Measurements from ENCODE around the gene FERMT3. TPM values are rescaled to one million over a fixed set of nuclear protein-coding genes. Genes with fewer than 3 reads are reported as not detected.

FERMT3 gene
- total and polyA plus RNA-seq, 7 experiments from 2014 or later: 77.1 to 209 (median 120) TPM

DNA sequence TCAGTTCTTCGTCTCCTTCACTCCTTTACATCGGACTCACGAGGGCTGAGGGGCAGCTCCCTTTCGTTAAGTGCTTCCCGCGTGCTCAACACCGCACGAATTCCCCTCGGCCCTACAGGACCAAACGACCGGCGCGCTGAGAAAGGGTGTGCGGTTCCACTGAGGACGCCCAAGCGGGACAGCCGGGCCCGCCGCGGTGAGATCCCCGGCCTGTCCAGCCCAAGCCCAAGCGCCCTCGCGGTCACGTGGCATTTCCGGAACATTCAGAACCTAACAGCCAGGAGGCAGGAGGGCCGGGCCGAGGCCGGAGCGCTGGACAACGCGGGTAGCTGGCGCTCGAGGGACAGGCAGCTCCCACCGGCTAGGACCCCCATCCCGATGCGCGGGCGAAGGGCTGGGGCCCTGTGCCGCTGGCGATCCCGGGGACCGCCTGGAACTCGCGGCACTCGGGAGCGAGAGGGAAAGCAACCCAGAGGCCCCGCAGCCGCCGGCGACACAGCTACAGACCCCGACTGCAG is 21.3 kb upstream of the FERMT3 start:
- H3K27ac ChIP-seq (ENCODE audit: low read depth, low read length): peak overlapping the region; percentile 82
- intact Hi-C loops (cut with micrococcal nuclease): loop anchor here (1.0 to 2.0 kb wide), 9 partner anchors 18 to 514 kb away; partner anchors contain the start of genes ESRRA (in 2 of the 2), MACROD1 (in 2 of the 2), ATL3 (in 1 of the 2) and COX8A (in 1 of the 2)
- Mint-ChIP-seq H3K36me3 (peaks cover 0 to 6% (median 4%) of the 10 kb centered on the region in 5 donors), H3K4me1 (peaks cover 19 to 53% (median 45%) of the 10 kb centered on the region in 7 donors), H3K4me3 (peak overlapping the region in 9 of 10 donors; percentile 88 to 99 (median 96)), H3K9me3 (no peaks in the 10 kb centered on the region), H3K27ac (peak overlapping the region in 7 of 9 donors; percentile 86 to 99 (median 91)), H3K27me3 (peaks cover 0 to 6% (median 0%) of the 10 kb centered on the region in 5 donors)
- DNase-seq (no peak), ATAC-seq (no peak)
- H3K4me1 ChIP-seq (ENCODE audit: control insufficient read depth in 2 of 2, insufficient read depth in 2 of 2, low read length in 2 of 2): peaks cover 11 to 28% of the 10 kb centered on the region in 2 donors
- ChIA-PET CTCF (interaction anchor here (0.6 to 6.0 kb wide), 6 partner anchors 10 to 674 kb away, joined by 3 to 37 read pairs (median 4); partner anchors contain the start of genes FERMT3, PRDX5 and TRMT112), POLR2A (interaction anchor here (0.8 to 5.8 kb wide), 18 partner anchors 11 to 133 kb away, joined by 3 to 63 read pairs (median 6); partner anchors contain the start of genes FERMT3, MACROD1, PRDX5 and TRMT112)
- H3K36me3 ChIP-seq (ENCODE audit: control insufficient read depth in 2 of 3, insufficient read depth in 3 of 3, low read length in 3 of 3): peaks cover 0 to 4% (median 0%) of the 10 kb centered on the region in 3 experiments
- no peaks in the 10 kb centered on the region for H3K9me3 ChIP-seq (ENCODE audit: control insufficient read depth in 2 of 3, low read length in 3 of 3)
- peak overlapping the region; percentile 84 for H3K4me3 ChIP-seq (ENCODE audit: low read length)
- H3K27me3 ChIP-seq (ENCODE audit: control insufficient read depth in 2 of 2, insufficient read depth in 2 of 2, low read length in 2 of 2): no peaks in the 10 kb centered on the region

DNA sequence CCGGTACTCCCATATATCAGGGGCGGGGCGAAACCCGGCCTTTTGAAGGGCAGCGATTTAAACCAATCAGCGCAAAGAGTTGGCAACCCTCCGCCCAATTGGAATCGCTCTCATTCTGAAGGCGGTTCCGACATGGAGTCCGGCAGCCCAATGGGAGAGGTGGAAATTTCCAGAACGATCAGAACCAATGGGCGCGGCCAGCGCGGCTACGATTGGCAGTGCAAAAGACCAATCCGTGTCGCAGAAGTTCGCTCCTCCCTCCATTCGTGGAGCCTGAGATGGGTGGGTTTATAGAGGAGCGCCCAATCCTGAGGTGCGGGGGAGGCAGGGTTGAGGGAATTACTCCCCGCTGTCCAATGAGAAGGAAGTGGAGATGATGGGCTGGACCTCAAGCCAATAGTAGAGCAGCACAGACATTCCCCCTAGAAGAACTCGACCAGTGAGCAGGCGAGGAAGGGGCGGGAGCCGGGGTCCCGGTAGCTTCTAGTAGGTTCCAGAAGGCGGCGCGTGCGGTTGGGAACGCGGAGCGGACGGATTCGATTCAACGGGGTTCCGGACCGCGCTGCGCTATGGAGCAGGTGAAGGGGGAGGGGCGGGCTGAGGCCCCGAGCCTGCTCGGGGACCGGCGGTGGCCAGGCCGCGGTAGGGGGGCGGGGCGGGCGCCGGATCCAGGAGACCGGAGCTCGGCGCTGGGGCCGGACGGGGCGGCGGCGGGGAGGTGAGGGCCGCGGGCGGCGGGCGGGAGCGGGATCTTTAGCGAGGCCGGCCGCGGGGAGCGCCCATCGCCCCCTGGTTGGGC is 20.6 kb upstream of the FERMT3 start, which contains the start of gene STIP1:
STIP1 (plus strand) TSS at position 479 of the 799 bp plus-strand sequence; CDS start at position 570, 91 bp downstream.
- H3K4me1 ChIP-seq (ENCODE audit: control insufficient read depth in 2 of 2, insufficient read depth in 2 of 2, low read length in 2 of 2): peaks cover 11 to 28% of the 10 kb centered on the region in 2 donors
- ATAC-seq (peak; percentile 92), DNase-seq (peak; percentile 87 to 100 (median 99))
- peaks cover 0 to 4% (median 0%) of the 10 kb centered on the region in 3 experiments for H3K36me3 ChIP-seq (ENCODE audit: control insufficient read depth in 2 of 3, insufficient read depth in 3 of 3, low read length in 3 of 3)
- Mint-ChIP-seq H3K9me3 (no peaks in the 10 kb centered on the region), H3K36me3 (peaks cover 0 to 6% (median 4%) of the 10 kb centered on the region in 5 donors), H3K27me3 (peaks cover 0 to 6% (median 0%) of the 10 kb centered on the region in 5 donors), H3K4me1 (peaks cover 19 to 58% (median 46%) of the 10 kb centered on the region in 7 donors), H3K4me3 (peak within 1 kb of the TSS in 9 of 10 donors; percentile 88 to 99 (median 96)), H3K27ac (peak within 1 kb of the TSS in 7 of 9 donors; percentile 89 to 99 (median 92))
- intact Hi-C loops (cut with micrococcal nuclease): loop anchor here (1.0 to 2.0 kb wide), 14 partner anchors 18 to 593 kb away; partner anchors contain the start of genes ESRRA (in 2 of the 2), FKBP2 (in 2 of the 2), GPR137 (in 2 of the 2) and MACROD1 (in 2 of the 2)
- ChIA-PET POLR2A (interaction anchor here (0.9 to 5.8 kb wide), 17 partner anchors 10 to 132 kb away, joined by 3 to 63 read pairs (median 6); partner anchors contain the start of genes FERMT3, MACROD1, PRDX5 and TRMT112), CTCF (interaction anchor here (0.8 to 6.0 kb wide), 5 partner anchors 9 to 185 kb away, joined by 3 to 37 read pairs (median 4); partner anchors contain the start of genes FERMT3, PRDX5 and TRMT112)
- peak within 1 kb of the TSS; percentile 82 for H3K27ac ChIP-seq (ENCODE audit: low read depth, low read length)
- H3K27me3 ChIP-seq (ENCODE audit: control insufficient read depth in 2 of 2, insufficient read depth in 2 of 2, low read length in 2 of 2): no peaks in the 10 kb centered on the region
- H3K9me3 ChIP-seq (ENCODE audit: control insufficient read depth in 2 of 3, low read length in 3 of 3): no peaks in the 10 kb centered on the region
- H3K4me3 ChIP-seq (ENCODE audit: low read length): peak within 1 kb of the TSS; percentile 84

DNA sequence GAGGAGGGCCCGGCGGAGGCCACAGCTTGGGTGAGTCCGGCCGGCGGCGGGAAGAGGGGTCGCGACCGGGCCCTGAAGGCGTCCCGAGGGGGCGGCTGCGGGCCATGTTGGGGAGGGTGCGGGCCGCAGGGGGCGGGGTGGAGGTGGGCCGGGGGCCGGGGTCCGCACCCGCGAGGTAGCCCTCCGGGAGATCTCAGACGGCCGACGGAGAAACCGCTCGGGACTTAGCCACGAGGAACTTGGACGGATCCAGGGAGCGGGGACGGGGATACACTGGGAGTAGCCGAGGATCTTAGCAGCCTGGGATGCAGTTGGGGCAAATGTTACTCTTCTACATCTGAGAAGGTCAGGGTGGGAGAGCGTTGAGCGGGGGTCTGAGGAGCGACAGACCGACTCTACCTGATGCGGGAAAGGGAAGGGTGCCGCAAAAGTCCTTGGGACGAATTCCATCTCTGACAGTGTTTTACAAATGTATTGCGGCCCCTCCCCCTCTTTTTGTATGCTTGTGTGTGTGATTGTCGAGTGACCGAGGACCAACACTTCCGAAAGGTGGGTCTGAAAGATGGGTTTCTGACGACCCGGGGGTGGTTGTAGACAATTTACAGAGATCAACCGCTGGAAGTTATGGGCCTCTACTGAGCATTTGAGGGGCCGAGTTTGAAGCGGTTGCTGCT is 19.9 kb upstream of the FERMT3 start:
- POLR2A ChIA-PET: interaction anchor here (0.9 to 5.8 kb wide), 13 partner anchors 9 to 118 kb away, joined by 3 to 63 read pairs (median 5); partner anchors contain the start of genes FERMT3, MACROD1 and NUDT22
- ATAC-seq (no peak), DNase-seq (peak in 7 of 9 donors; percentile 17 to 53 (median 22))
- Mint-ChIP-seq H3K4me3 (no peak overlapping the region), H3K9me3 (no peaks in the 10 kb centered on the region), H3K27me3 (peaks cover 0 to 6% (median 0%) of the 10 kb centered on the region in 5 donors), H3K27ac (peak overlapping the region in 1 of 9 donors; percentile 89), H3K36me3 (peaks cover 0 to 6% (median 4%) of the 10 kb centered on the region in 5 donors), H3K4me1 (peaks cover 19 to 53% (median 41%) of the 10 kb centered on the region in 7 donors)
- Histone ChIP-seq H3K36me3 (ENCODE audit: control insufficient read depth in 2 of 3, insufficient read depth in 3 of 3, low read length in 3 of 3) (peaks cover 0 to 4% (median 0%) of the 10 kb centered on the region in 3 experiments), H3K4me1 (ENCODE audit: control insufficient read depth in 2 of 2, insufficient read depth in 2 of 2, low read length in 2 of 2) (peaks cover 11 to 24% of the 10 kb centered on the region in 2 donors), H3K4me3 (ENCODE audit: low read length) (no peak overlapping the region), H3K9me3 (ENCODE audit: control insufficient read depth in 2 of 3, low read length in 3 of 3) (no peaks in the 10 kb centered on the region), H3K27ac (ENCODE audit: low read depth, low read length) (no peak overlapping the region), H3K27me3 (ENCODE audit: control insufficient read depth in 2 of 2, insufficient read depth in 2 of 2, low read length in 2 of 2) (no peaks in the 10 kb centered on the region)
- intact Hi-C loops (cut with micrococcal nuclease): loop anchor here (1.0 to 2.0 kb wide), 7 partner anchors 18 to 592 kb away; partner anchors contain the start of genes FERMT3 (in 1 of the 2), FKBP2 (in 1 of the 2), GPR137 (in 1 of the 2) and NUDT22 (in 1 of the 2)
- CTCF ChIA-PET: interaction anchor here (0.9 to 6.0 kb wide), 4 partner anchors 8 to 118 kb away, joined by 3 to 37 read pairs (median 4); partner anchors contain the start of gene FERMT3

DNA sequence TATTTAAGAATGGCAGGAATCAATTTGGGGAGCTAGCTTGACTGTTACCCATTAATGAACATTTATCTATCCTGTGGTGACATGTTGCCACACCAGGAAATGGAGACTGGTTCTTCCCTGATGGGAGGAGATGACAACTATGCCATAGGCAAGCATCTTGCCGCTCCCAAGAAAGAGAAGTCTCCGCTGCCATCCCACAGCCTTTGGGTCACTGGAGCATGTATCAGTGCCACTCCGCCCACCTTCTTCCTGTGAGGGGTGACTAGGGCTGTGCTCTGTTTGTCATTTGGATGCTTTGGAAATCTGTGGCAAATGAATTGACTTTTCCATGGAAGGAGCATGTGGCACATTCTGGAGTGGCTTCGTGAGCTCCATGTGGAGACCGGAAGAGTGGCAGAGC is 14.1 kb upstream of the FERMT3 start:
- peaks cover 0 to 36% (median 28%) of the 10 kb centered on the region in 7 donors for H3K4me1 Mint-ChIP-seq
- ChIA-PET POLR2A (interaction anchor here (0.6 kb wide), 1 partner anchor 96 kb away, joined by 3 read pairs; no protein-coding TSS in a partner anchor), CTCF (interaction anchor here (0.6 to 1.9 kb wide), 2 partner anchors 12 to 31 kb away, joined by 3 to 6 read pairs; no protein-coding TSS in a partner anchor)
- peak overlapping the region in 3 of 9 donors; percentile 24 to 56 (median 47) for H3K27ac Mint-ChIP-seq
- peaks cover 6 to 17% of the 10 kb centered on the region in 2 donors for H3K4me1 ChIP-seq (ENCODE audit: control insufficient read depth in 2 of 2, insufficient read depth in 2 of 2, low read length in 2 of 2)
- H3K36me3 ChIP-seq (ENCODE audit: control insufficient read depth in 2 of 3, insufficient read depth in 3 of 3, low read length in 3 of 3): peaks cover 26 to 51% (median 32%) of the 10 kb centered on the region in 3 experiments
- no peak for DNase-seq
- no peaks in the 10 kb centered on the region for H3K9me3 ChIP-seq (ENCODE audit: control insufficient read depth in 2 of 3, low read length in 3 of 3)
- H3K36me3 Mint-ChIP-seq: peaks cover 5 to 34% (median 22%) of the 10 kb centered on the region in 5 donors
- intact Hi-C loops (cut with micrococcal nuclease): no loop called here
- H3K27me3 ChIP-seq (ENCODE audit: control insufficient read depth in 2 of 2, insufficient read depth in 2 of 2, low read length in 2 of 2): no peaks in the 10 kb centered on the region
- H3K27ac ChIP-seq (ENCODE audit: low read depth, low read length): no peak overlapping the region
- H3K4me3 ChIP-seq (ENCODE audit: low read length): no peak overlapping the region
- no peak overlapping the region for H3K4me3 Mint-ChIP-seq
- H3K9me3 Mint-ChIP-seq: no peaks in the 10 kb centered on the region
- no peaks in the 10 kb centered on the region for H3K27me3 Mint-ChIP-seq
- ATAC-seq: no peak

DNA sequence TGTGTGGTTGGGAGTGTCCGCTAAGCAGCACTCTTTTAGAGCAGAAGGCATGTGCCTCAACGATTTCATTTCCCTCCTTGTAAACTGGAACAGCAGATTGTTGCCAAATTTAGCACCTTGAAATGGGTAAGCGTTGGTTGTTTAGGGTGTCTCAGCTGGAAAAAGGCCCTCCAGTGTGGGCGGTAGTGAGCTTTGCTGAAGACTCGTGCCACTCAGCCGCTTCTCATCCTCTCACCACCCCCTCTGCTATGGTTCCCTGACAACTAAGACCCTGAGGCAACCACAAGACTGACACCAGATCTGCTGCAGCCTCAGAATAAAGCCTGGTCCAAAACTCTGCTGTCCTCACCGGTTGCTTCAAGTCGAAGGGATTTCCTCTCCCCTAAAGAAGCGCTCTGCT is 9.9 kb upstream of the FERMT3 start:
- Histone ChIP-seq H3K36me3 (ENCODE audit: control insufficient read depth in 2 of 3, insufficient read depth in 3 of 3, low read length in 3 of 3) (peaks cover 28 to 90% (median 32%) of the 10 kb centered on the region in 3 experiments), H3K27ac (ENCODE audit: low read depth, low read length) (no peak overlapping the region), H3K9me3 (ENCODE audit: control insufficient read depth in 2 of 3, low read length in 3 of 3) (no peaks in the 10 kb centered on the region), H3K27me3 (ENCODE audit: control insufficient read depth in 2 of 2, insufficient read depth in 2 of 2, low read length in 2 of 2) (no peaks in the 10 kb centered on the region), H3K4me3 (ENCODE audit: low read length) (no peak overlapping the region), H3K4me1 (ENCODE audit: control insufficient read depth in 2 of 2, insufficient read depth in 2 of 2, low read length in 2 of 2) (no peaks in the 10 kb centered on the region)
- no peak for ATAC-seq
- Mint-ChIP-seq H3K36me3 (peaks cover 5 to 48% (median 23%) of the 10 kb centered on the region in 5 donors), H3K9me3 (no peaks in the 10 kb centered on the region), H3K4me1 (peaks cover 0 to 26% (median 12%) of the 10 kb centered on the region in 7 donors), H3K27ac (peak overlapping the region in 6 of 9 donors; percentile 8 to 59 (median 23)), H3K4me3 (no peak overlapping the region), H3K27me3 (no peaks in the 10 kb centered on the region)
- DNase-seq: no peak
- intact Hi-C loops (cut with micrococcal nuclease): no loop called here
- POLR2A ChIA-PET: interaction anchor here (0.6 to 1.2 kb wide), 2 partner anchors 10 to 27 kb away, joined by 4 to 5 read pairs; partner anchors contain the start of gene FERMT3
- CTCF ChIA-PET: no interaction called here
